Nephron (organoid): ENCODE measurements around the gene POU3F1.

Experiments
- H3K27ac Mint-ChIP-seq, 3 experiments: 2 replicates each; pipeline ENCODE4 v1.8.0; 2020; ENCODE audit warnings: mixed read lengths in 3 of 3, mild to moderate bottlenecking in 2 of 3, moderate library complexity in 1 of 3
- H3K27me3 Mint-ChIP-seq: 2 replicates; pipeline ENCODE4 v1.8.0; 2021; ENCODE audit warnings: low read depth, mild to moderate bottlenecking, moderate library complexity, mixed read lengths
- H3K36me3 Mint-ChIP-seq: 2 replicates; pipeline ENCODE4 v1.8.0; 2020; ENCODE audit warnings: low read depth, mixed read lengths
- H3K4me1 Mint-ChIP-seq: 2 replicates; pipeline ENCODE4 v1.8.0; 2020; ENCODE audit warnings: mixed read lengths
- H3K4me3 Mint-ChIP-seq, 3 experiments: 2 replicates each; pipeline ENCODE4 v1.8.0; 2020; ENCODE audit warnings: mild to moderate bottlenecking in 3 of 3, mixed read lengths in 3 of 3, moderate library complexity in 2 of 3
- H3K9me3 Mint-ChIP-seq: 2 replicates; pipeline ENCODE4 v1.8.0; 2020; ENCODE audit warnings: mixed read lengths
- CTCF ChIP-seq, 3 experiments: fragments of 200-600 bp; sonication (generic); IDR thresholded peaks; one replicate each; pipeline ENCODE4 v1.5.0; 2021; ENCODE audit warnings: antibody characterized with exemption in 3 of 3; ENCODE audit not compliant: unreplicated experiment in 3 of 3

POU3F1 gene

GRCh38 chr1:37998089-37998808 lies 48.3 kb downstream of the POU3F1 start:
- H3K4me3 Mint-ChIP-seq = peak overlapping the region; percentile 5 to 63 (median 35)
- H3K36me3 Mint-ChIP-seq = peaks cover 17% of the 10 kb centered on the region
- H3K9me3 Mint-ChIP-seq = no peaks in the 10 kb centered on the region
- no peak for TF ChIP-seq CTCF (IDR thresholded peaks at IDR 0.05; ENCODE audit: unreplicated experiment in 3 of 3)
- H3K27me3 Mint-ChIP-seq = peaks cover 4% of the 10 kb centered on the region
- peak overlapping the region; percentile 88 to 100 (median 97) for H3K27ac Mint-ChIP-seq
- peaks cover 61% of the 10 kb centered on the region for H3K4me1 Mint-ChIP-seq

DNA sequence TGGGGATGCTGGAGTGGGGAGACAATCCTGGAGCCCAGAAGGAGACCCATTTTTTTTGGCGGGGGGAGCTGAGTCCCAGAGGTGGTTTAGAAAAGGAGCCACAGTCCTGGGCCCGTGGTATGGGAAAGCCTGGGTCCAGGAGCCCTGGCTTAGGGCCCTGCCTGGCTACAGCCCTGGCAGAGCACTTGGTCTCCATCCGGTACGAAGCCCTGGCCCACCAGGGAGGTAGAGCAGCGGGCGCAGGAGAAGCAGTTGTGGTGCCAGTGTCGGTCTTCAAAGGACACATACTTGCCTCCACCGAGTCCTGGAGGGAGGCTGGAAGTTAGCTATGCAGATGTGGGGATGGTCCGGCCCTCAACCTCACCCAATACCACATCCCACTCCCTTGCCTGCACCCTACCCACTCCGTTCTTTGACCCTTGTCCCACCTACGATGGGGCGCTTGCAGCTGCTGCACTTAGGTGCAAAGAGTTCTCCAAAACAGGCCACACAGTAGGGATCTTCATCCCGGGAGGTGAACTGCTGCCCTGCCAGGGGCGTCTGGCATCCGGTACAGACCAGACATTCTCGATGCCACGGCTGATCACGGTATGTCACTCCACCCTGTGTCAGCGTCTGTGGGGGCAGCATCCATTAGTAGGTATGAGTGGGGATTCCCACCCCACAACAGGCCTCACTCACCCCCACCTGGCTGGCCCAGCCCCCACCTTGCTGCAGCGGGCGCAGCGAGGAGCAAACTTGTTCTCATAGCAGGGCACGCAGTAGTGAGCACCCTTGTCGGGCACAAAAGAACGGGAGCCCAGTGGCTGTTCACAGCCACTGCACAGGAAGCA lies 49.1 kb downstream of the POU3F1 start:
- no peak for TF ChIP-seq CTCF (IDR thresholded peaks at IDR 0.05; ENCODE audit: unreplicated experiment in 3 of 3)
- Mint-ChIP-seq H3K27me3 (peaks cover 4% of the 10 kb centered on the region), H3K4me1 (peaks cover 60% of the 10 kb centered on the region), H3K36me3 (peaks cover 17% of the 10 kb centered on the region), H3K27ac (peak overlapping the region; percentile 97 to 100 (median 98)), H3K9me3 (no peaks in the 10 kb centered on the region), H3K4me3 (peak overlapping the region in 1 of 3 experiments; percentile 63)

GRCh38 chr1:37995751-37996345 lies 50.7 kb downstream of the POU3F1 start:
- H3K4me3 Mint-ChIP-seq = peak overlapping the region; percentile 80 to 84 (median 83)
- no peak for TF ChIP-seq CTCF (IDR thresholded peaks at IDR 0.05; ENCODE audit: unreplicated experiment in 3 of 3)
- peaks cover 56% of the 10 kb centered on the region for H3K4me1 Mint-ChIP-seq
- no peaks in the 10 kb centered on the region for H3K9me3 Mint-ChIP-seq
- peaks cover 4% of the 10 kb centered on the region for H3K27me3 Mint-ChIP-seq
- peaks cover 17% of the 10 kb centered on the region for H3K36me3 Mint-ChIP-seq
- peak overlapping the region; percentile 94 to 100 (median 98) for H3K27ac Mint-ChIP-seq

DNA sequence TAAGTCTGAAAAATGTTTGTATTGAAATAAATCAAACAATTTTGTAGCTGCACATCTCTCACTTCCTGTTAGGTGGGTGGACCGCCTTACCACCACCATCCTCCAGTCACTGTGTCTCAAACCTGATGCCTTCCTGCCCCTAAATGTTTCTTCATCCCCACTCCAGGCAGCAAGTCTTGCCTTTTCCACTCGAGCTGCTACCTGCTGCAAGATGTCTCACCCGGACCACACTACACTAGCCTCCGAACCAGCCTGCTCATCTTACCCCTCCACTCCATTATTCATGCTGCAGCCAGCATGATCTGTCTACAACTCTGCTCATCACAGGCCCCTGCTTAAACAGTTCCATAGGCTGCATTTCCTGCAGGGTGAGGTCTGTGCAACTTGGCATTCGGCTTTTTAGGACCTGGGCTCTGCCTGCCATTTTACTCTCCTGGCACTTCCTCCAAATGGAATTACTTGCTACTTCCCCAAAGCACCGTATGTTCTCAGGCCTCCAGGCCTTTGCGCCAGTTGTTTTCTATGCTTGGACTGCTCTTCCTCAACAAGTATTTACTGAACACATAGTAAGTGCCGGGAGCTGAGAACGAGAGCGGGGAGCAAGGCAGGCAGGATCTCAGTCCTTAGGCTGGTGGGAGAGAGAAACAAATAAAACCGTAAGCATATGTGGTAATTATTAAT lies 51.6 kb downstream of the POU3F1 start:
- Mint-ChIP-seq H3K9me3 (no peaks in the 10 kb centered on the region), H3K36me3 (peaks cover 17% of the 10 kb centered on the region), H3K27ac (peak overlapping the region; percentile 90 to 100 (median 94)), H3K27me3 (peaks cover 4% of the 10 kb centered on the region), H3K4me3 (peak overlapping the region; percentile 47 to 71 (median 68)), H3K4me1 (peaks cover 51% of the 10 kb centered on the region)
- no peak for TF ChIP-seq CTCF (IDR thresholded peaks at IDR 0.05; ENCODE audit: unreplicated experiment in 3 of 3)
